Pons (tissue), 1 donor: ENCODE results near the gene PRAMEF9.
"Not testable (repeated sequence)": the region's sequence is repeated elsewhere in the genome, so short reads cannot be mapped to it uniquely, and the experiment has no call there.

Experiments
- DNase-seq: peaks from one replicate; pipeline ENCODE4 v3.0.0-alpha.2; 2016; ENCODE audit warnings: low spot score

PRAMEF9 gene

DNA sequence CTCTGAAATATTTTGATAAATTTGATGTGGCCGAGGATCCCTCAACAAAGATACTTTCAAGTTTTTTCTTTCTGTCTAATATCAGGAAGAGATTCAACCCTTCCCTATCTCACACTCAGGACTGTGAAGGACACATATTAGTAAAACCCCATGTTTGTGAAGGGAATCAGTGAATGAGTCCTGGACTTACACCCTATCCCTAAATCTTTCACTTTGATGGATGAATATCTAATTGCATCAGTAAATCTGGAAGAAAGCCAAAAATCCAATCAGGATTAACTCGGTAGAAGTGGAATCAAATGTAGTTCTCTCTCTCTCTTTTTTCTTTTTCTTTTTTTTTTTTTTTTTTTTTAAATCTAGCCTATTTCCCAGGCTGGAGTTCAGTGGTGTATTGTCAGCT lies at the start of gene PRAMEF9:
Gene PRAMEF9 (plus strand): TSS at position 301 of the 400 bp plus-strand sequence. CDS start 3,433 bp downstream, outside the sequence.
- DNase-seq: not testable (repeated sequence)

DNA sequence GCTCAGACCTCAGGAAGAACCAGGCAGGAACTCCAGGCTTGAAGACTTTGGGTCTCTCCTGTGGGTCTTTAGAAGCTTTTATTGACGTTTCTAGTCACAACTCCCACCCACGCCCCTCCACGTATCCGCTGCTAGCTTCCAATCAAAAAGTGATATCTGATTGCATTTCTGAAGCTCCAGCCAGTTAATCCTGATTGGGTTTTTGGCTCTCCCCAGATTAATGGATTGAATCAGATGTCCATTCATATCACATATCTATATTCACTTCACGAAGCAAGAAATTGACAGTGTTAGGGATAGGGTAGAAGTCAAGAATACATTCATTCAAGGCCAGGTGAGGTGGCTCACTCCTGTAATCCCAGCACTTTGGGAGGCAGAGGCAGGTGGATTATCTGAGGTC lies 15.7 kb upstream of the PRAMEF9 start, which contains the start of gene PRAMEF26:
Gene PRAMEF26 (minus strand): TSS at position 101 of the 400 bp plus-strand sequence. CDS start 2,914 bp downstream, outside the sequence.
- DNase-seq: not testable (repeated sequence)

DNA sequence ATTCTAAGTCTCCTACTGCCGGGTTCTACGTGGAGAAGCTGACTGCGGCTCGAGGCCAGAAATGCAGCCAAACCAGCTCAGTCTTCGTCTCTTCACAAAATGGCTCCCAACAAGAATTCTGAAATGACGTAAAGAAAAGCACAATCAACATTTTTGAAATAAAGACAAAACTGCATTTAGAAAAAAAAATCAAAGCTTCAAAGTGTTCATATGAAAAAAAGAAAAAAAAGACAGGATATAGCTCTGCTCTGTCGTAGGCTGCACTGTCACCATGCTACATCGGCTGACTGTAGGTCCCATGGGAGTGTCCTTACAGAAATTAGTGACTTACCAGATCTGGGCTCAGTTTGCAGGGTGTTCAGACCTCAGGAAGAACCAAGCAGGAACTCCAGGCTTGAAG lies 6.1 kb upstream of the PRAMEF9 start, which contains the start of gene HNRNPCL4:
Gene HNRNPCL4 (minus strand): TSS at position 101 of the 400 bp plus-strand sequence. CDS start 164 bp downstream, outside the sequence.
- not testable (repeated sequence) for DNase-seq

DNA sequence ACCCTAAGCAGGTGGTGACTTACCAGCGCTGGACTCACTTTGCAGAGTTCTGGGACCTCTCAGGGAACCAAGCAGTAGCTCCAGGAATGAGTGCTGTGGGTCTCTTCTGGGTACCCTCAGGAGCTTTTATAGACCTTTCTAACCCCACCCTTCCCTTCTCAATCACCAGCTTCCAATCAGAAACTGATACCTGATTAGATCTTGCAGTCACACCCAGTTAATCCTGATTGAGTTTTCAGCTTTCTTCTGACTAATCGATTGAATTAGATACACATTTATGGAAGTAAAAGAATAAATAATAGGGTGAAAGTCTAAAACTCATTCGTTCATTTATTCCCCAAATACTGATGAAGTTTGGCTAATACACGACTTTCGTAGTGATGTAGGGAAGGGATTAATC lies 29.7 kb downstream of the PRAMEF9 start, which contains the start of gene PRAMEF13:
Gene PRAMEF13 (minus strand): TSS at position 101 of the 400 bp plus-strand sequence. CDS start 1,820 bp downstream, outside the sequence.
- not testable (repeated sequence) for DNase-seq

DNA sequence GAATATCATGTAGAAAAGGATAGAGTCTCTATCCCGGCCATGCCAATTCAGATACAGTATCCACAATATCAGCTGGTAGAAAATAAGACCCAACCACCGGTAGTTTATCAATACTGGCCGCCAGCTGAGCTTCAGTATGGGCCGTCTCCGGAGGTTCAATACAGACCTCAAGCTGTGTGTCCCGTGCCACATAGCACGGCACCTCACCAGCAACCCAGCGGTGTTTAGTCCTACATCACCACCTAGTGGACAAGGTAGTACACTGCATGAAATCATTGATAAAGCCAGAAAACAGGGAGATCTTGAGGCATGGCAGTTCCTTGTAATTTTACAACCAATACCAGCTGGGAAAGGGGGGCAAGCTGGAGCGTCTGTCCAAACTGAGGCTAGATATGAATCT lies 37.1 kb downstream of the PRAMEF9 start:
- not testable (repeated sequence) for DNase-seq

DNA sequence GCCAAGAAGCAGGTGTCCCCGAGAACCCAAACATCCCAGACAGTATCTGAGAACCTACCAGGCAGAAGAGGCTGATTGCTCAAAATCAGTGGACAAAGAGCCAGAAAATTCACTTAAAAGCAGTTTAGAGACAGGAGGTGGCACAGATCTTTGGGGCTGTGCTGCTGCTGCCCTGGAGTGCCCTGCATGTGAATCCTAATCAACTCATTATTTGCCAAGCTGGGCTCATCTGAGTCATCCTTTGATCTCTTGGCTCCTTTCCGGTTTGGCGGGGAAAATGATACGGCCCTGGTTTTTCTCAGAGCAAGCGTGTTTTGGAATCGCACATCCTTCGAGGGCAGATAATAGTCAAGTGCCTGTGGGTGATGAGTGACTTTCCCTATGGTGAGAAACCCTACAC lies 45.0 kb downstream of the PRAMEF9 start:
- DNase-seq: not testable (repeated sequence)

DNA sequence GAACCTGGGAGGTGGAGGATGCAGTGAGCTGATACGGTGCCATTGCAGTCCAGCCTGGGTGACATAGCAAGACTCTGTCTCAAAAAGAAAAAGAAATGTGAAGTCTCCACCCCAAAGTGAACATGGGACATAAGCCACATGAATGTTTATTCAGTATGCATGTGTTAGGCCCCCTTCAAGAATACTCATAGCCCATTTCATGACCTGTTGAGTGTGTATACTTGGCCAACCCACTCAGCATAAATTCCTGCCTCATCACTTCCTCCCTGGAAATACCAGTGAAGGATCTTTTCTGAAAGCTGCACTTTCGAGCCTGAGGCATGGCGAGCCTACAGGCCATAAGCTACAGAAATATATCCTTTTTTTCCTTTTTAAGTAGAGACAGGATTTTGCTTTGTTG lies 47.6 kb downstream of the PRAMEF9 start:
- DNase-seq: not testable (repeated sequence)

DNA sequence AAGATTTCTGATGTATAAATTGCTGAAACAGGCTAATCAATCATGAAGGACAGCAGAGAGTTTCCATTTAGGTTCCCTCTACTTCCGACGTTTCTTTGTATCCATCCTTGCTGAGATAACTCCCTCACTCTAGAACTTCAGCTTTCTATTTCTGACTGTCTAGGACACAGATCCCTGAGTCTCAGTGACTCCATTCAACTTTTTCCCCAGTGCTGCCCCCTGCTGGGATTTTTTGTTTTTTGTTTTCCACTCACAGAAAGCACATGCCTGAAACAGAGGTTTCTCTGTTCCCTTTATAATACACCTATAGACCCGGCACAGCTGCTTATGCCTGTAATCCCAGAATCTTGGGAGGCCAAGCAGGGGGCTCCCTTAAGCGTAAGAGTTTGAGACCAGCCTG lies 51.1 kb downstream of the PRAMEF9 start:
- not testable (repeated sequence) for DNase-seq

DNA sequence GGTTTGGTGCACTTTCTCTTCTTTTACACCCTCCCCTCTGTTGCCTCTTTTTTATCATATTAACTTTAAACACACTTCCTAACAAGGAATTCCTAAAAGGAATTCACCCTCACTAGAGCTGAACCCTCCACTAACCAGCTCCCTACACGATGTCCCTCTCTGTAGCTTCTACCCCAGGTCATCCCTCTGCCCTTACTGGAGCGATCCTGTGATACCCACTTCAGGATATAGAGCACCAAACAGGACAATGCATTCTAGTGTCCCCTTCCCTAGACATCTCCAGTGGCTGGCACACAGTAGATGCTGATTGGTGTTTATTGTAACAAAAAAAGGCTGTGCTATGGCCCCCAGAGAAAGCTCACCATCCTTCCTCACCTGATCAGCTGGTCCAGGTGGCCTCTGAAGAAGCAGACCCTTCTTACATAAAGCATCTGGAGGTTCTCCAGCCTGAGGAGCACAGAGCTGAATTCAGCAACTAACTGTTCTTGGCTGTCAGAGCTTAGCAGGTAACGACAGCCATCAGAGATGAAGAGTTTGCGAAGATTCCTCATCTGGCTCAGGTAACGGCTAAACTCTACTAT lies 52.9 kb downstream of the PRAMEF9 start:
- no peak for DNase-seq

DNA sequence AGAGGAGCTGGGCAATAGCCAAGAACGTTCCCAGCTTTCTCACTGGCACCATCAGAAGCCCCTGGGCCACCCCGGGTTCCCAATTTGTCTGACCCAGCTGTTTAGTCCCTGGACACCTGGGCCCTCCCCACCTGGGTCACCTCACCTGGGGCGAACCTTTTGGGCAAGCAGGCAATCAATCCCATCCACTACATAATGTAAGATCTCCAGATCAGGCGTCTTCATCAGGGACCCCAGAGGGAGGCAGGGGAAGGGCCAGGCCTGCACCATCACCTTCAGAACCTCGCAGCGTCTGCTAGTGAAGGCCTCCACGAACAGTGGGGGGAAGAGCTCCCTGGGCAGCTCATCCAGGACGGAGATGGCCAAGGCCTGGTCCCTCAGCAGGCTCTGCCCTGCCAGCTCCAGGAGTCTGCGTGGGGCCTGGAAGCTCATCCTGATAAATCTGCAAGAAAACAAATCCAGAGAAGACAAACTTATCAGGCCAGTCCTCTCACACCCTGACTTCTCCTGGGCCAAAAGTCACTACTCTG lies 54.1 kb downstream of the PRAMEF9 start, which contains the start of gene PRAMEF18:
Gene PRAMEF18 (minus strand): TSS at position 480 of the 530 bp plus-strand sequence. CDS start 48 bp downstream, at position 432.
- not testable (repeated sequence) for DNase-seq

DNA sequence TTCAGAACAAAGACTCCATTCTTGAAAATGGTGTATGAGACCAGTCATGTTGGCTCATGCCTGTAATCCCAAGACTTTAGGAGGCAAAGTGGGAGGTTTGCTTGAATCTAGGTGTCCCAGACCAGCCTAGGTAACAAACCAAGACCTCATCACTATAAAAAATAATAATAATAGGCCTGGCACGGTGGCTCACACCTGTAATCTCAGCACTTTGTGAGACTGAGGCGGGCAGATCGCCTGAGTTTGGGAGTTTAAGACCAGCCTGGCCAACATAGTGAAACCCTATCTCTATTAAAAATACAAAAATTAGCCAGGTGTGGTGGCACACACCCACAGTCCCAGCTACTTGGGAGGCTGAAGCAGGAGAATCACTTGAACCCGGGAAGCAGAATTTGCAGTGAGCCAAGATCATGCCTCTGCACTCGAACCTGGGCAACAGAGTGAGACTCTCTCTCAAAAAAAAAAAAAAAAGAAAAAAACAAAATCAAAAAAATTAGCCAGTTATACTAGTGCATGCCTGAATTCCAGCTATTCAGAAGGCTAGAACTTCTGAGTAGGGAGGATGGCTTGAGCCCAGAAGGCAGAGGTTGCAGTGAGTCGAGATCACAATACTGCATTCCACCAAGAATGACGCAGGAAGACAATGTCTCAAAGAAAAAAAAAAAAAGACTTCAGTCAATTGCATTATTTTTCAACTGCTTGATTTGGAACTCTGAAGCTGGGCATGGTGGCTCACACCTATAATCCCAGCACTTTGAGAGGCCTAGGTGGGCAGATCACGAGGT lies 55.8 kb downstream of the PRAMEF9 start:
- not testable (repeated sequence) for DNase-seq

DNA sequence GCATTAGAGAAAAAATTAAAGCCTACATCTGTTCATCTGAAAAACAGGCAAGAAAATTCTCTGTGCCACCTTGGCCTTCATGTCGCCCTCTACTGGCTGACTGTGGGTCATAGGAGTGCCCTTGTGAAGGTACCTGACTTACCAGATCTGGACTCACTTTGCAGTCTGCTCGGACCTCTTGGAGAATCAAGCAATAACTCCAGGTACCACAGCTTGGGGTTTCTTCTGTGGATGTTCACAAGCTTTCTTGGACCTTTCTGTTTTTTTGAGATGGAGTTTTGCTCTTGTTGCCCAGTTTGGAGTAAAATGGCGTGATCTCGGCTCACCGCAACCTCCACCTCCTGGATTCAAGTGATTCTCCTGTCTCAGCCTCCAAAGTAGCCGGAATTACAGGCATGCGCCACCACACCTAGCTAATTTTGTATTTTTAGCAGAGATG lies 56.7 kb downstream of the PRAMEF9 start:
- no peak for DNase-seq
